Neural cell (in vitro differentiated cells): ENCODE data around the gene CLEC16A. TPM values are rescaled to one million over a fixed set of nuclear protein-coding genes. Genes with fewer than 3 reads are reported as not detected.

Experiments
- H2AFZ ChIP-seq: fragments of 200-600, 300-800 bp; sonication (generic), shearing (Covaris generic); 2 replicates; pipeline ENCODE4 v1.6.0; 2014; ENCODE audit warnings: low read depth, mild to moderate bottlenecking, antibody characterized with exemption, low read length, moderate library complexity
- H3F3A ChIP-seq: fragments of 200-600 bp; shearing (Covaris generic); 2 replicates; pipeline ENCODE4 v1.6.1; 2016; ENCODE audit warnings: mild to moderate bottlenecking, moderate library complexity, mixed read lengths, antibody characterized with exemption, low read length; ENCODE audit not compliant: insufficient read depth, poor library complexity, severe bottlenecking
- H3K27ac ChIP-seq: fragments of 200-600, 300-800 bp; sonication (generic), shearing (Covaris generic); 2 replicates; pipeline ENCODE4 v1.5.1; 2014; ENCODE audit warnings: mild to moderate bottlenecking, low read length, moderate library complexity
- H3K27me3 ChIP-seq: fragments of 300-800, 200-600 bp; sonication (generic), shearing (Covaris generic); 2 replicates; pipeline ENCODE4 v1.6.0; 2014; ENCODE audit warnings: mild to moderate bottlenecking, low read depth, low read length, moderate library complexity; ENCODE audit not compliant: insufficient read depth
- H3K36me3 ChIP-seq: fragments of 300-800, 200-600 bp; sonication (generic), shearing (Covaris generic); 2 replicates; pipeline ENCODE4 v1.5.1; 2014; ENCODE audit warnings: mild to moderate bottlenecking, antibody characterized with exemption, low read length, moderate library complexity; ENCODE audit not compliant: insufficient read depth
- H3K4me2 ChIP-seq: fragments of 300-800, 200-600 bp; sonication (generic), shearing (Covaris generic); 2 replicates; pipeline ENCODE4 v1.6.0; 2014; ENCODE audit warnings: mild to moderate bottlenecking, low read length
- H3K4me3 ChIP-seq: fragments of 300-800, 200-600 bp; sonication (generic), shearing (Covaris generic); 2 replicates; pipeline ENCODE4 v1.5.1; 2014; ENCODE audit warnings: mild to moderate bottlenecking, low read length, moderate library complexity
- H3K79me2 ChIP-seq: fragments of 200-600 bp; shearing (Covaris generic); replicated peaks from 2 replicates; pipeline ENCODE4 v1.6.0; 2014; ENCODE audit warnings: mild to moderate bottlenecking, low read length, moderate library complexity; ENCODE audit not compliant: insufficient read depth
- H3K9ac ChIP-seq: fragments of 300-800, 200-600 bp; sonication (generic), shearing (Covaris generic); 2 replicates; pipeline ENCODE4 v1.6.1; 2016; ENCODE audit warnings: mild to moderate bottlenecking, low read length, mixed read lengths
- H3K9me2 ChIP-seq: fragments of 200-600 bp; shearing (Covaris generic); 2 replicates; pipeline ENCODE4 v1.6.1; 2016; ENCODE audit warnings: mild to moderate bottlenecking, low read length, mixed read lengths; ENCODE audit not compliant: insufficient read depth
- H3K9me3 ChIP-seq: fragments of 200-600, 300-800 bp; sonication (generic), shearing (Covaris generic); 2 replicates; pipeline ENCODE4 v1.6.1; 2016; ENCODE audit warnings: mild to moderate bottlenecking, mixed run types, low read length, moderate library complexity, mixed read lengths
- H4K20me1 ChIP-seq: fragments of 200-600 bp; shearing (Covaris generic); 2 replicates; pipeline ENCODE4 v1.6.1; 2016; ENCODE audit warnings: mild to moderate bottlenecking, mixed run types; ENCODE audit not compliant: insufficient read depth
- CTCF ChIP-seq: fragments of 450-650 bp; IDR thresholded peaks from 2 replicates; pipeline ENCODE4 v1.5.1; 2014; ENCODE audit warnings: antibody characterized with exemption, mild to moderate bottlenecking, moderate library complexity; ENCODE audit not compliant: poor library complexity, severe bottlenecking
- EP300 ChIP-seq: fragments of 450-650 bp; conservative IDR thresholded peaks from 2 replicates; pipeline ENCODE4 v1.6.1; 2014; ENCODE audit warnings: antibody characterized with exemption, mild to moderate bottlenecking, moderate library complexity; ENCODE audit not compliant: poor library complexity, severe bottlenecking
- EZH2 ChIP-seq: fragments of 200-600, 300-800 bp; shearing (Covaris generic), sonication (generic); IDR thresholded peaks from 2 replicates; pipeline ENCODE4 v1.6.1; 2014; ENCODE audit warnings: antibody characterized with exemption, low read length, borderline replicate concordance, mild to moderate bottlenecking; ENCODE audit not compliant: insufficient read depth, poor library complexity, severe bottlenecking
- MXI1 ChIP-seq: fragments of 450-650 bp; conservative IDR thresholded peaks from 2 replicates; pipeline ENCODE4 v1.6.1; 2014; ENCODE audit warnings: antibody characterized with exemption, mild to moderate bottlenecking; ENCODE audit not compliant: poor library complexity, severe bottlenecking
- POLR2AphosphoS5 ChIP-seq: IDR thresholded peaks from 2 replicates; pipeline ENCODE4 v1.6.1; 2012
- SMC3 ChIP-seq: fragments of 450-650 bp; conservative IDR thresholded peaks from 2 replicates; pipeline ENCODE4 v1.6.1; 2014; ENCODE audit warnings: antibody characterized with exemption, mild to moderate bottlenecking, moderate library complexity; ENCODE audit not compliant: poor library complexity
- polyA plus RNA-seq: library from polyadenylated mRNA; depleted of rRNA; stranded (reverse); fragments of >200 nt; gene quantifications from 2 replicates; pipeline ENCODE4 v1.2.3, GENCODE V29; 2014
- TF ChIP-seq, protein P1 (sequence below): IDR thresholded peaks from 2 replicates; pipeline ENCODE4 v1.6.1; 2012; ENCODE audit warnings: borderline replicate concordance

The CLEC16A gene
- polyA plus RNA-seq, 1 donor from 2014 or later, result 11.1 TPM

DNA sequence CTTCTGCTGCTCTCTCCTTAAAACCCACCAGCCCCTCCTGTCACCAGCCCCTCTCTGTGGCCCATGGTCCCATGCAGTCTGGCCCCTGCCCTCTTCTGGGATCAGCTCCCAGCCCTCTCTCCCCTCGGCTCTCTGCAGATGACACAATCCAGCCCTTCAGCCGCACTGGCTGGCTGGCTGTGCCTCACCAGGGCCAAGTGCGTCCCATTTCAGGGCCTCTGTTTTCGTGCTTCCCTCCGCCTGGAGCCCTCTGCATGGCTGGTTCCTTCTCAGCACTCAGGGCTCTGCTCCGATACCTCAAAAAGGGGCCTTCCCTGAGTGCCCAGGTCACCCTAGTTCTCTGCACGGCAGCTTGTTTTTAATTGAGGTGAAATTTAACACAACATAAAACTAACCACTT is 187.3 kb downstream of the CLEC16A start:
- H3K9me3 ChIP-seq, result no peaks in the 10 kb centered on the region
- H3K4me2 ChIP-seq, result no peak overlapping the region
- no peaks in the 10 kb centered on the region for H4K20me1 ChIP-seq
- TF ChIP-seq, protein P1, sequence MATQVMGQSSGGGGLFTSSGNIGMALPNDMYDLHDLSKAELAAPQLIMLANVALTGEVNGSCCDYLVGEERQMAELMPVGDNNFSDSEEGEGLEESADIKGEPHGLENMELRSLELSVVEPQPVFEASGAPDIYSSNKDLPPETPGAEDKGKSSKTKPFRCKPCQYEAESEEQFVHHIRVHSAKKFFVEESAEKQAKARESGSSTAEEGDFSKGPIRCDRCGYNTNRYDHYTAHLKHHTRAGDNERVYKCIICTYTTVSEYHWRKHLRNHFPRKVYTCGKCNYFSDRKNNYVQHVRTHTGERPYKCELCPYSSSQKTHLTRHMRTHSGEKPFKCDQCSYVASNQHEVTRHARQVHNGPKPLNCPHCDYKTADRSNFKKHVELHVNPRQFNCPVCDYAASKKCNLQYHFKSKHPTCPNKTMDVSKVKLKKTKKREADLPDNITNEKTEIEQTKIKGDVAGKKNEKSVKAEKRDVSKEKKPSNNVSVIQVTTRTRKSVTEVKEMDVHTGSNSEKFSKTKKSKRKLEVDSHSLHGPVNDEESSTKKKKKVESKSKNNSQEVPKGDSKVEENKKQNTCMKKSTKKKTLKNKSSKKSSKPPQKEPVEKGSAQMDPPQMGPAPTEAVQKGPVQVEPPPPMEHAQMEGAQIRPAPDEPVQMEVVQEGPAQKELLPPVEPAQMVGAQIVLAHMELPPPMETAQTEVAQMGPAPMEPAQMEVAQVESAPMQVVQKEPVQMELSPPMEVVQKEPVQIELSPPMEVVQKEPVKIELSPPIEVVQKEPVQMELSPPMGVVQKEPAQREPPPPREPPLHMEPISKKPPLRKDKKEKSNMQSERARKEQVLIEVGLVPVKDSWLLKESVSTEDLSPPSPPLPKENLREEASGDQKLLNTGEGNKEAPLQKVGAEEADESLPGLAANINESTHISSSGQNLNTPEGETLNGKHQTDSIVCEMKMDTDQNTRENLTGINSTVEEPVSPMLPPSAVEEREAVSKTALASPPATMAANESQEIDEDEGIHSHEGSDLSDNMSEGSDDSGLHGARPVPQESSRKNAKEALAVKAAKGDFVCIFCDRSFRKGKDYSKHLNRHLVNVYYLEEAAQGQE, result no peak
- H3K9ac ChIP-seq, result no peak overlapping the region
- no peaks in the 10 kb centered on the region for H3K79me2 ChIP-seq
- no peaks in the 10 kb centered on the region for H3K36me3 ChIP-seq
- H3K9me2 ChIP-seq, result no peaks in the 10 kb centered on the region
- no peak overlapping the region for H2AFZ ChIP-seq
- H3K4me3 ChIP-seq, result no peak overlapping the region
- H3K27me3 ChIP-seq, result no peaks in the 10 kb centered on the region
- no peak overlapping the region for H3K27ac ChIP-seq
- H3F3A ChIP-seq, result no peaks in the 10 kb centered on the region

DNA sequence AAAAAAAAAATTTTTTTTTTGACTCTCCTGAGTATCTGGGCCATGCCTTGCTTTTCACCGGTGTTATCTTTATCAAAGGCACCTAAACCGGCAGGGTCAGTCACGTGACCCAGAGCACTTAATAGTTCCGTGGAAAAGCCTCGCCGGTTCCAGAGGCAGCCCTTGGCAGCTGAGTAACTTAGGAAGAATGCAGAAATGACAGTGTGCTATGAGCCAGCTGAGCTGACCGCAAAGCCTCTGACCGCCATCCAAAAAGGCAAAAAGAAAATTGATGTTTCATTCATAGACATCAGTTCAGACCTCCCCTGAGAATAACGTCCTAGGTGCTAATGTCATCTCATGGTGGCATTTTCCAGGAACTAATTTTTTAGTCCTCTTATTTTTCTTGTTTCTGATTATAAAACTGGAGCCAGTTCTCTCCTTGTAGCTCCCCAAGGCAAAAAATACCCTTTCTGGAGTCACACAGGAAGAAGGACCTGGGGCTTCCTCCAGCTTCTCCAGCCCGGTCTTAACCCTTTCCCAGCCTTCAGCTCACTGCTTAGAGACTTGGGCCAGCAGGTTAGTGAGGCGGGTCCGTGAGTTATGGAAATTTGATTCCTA is 189.1 kb downstream of the CLEC16A start:
- H2AFZ ChIP-seq, result no peak overlapping the region

More for the DNA sequence above, 189.1 kb downstream of the CLEC16A start:
- no peaks in the 10 kb centered on the region for H3K9me2 ChIP-seq
- no peak overlapping the region for H3K4me2 ChIP-seq
- H3K9ac ChIP-seq, result no peak overlapping the region
- H3K79me2 ChIP-seq, result no peaks in the 10 kb centered on the region
- TF ChIP-seq MXI1, result no peak
- TF ChIP-seq SMC3, result no peak
- no peak for TF ChIP-seq EZH2
- no peak for TF ChIP-seq POLR2AphosphoS5
- TF ChIP-seq EP300, result no peak
- no peak for TF ChIP-seq CTCF
- TF ChIP-seq, protein P1, result no peak
- H3K4me3 ChIP-seq, result no peak overlapping the region
- H3K9me3 ChIP-seq, result no peaks in the 10 kb centered on the region
- H3F3A ChIP-seq, result no peaks in the 10 kb centered on the region
- no peaks in the 10 kb centered on the region for H4K20me1 ChIP-seq
- H3K27ac ChIP-seq, result no peak overlapping the region
- H3K27me3 ChIP-seq, result no peaks in the 10 kb centered on the region
- no peaks in the 10 kb centered on the region for H3K36me3 ChIP-seq
